ENCODE data around the gene ANXA9. TPM values are rescaled to one million over a fixed set of nuclear protein-coding genes. Genes with fewer than 3 reads are reported as not detected.
A peak's percentile ranks its signal among the peaks of the same experiment; 100 is the strongest.

Gene ANXA9
- polyA plus RNA-seq, 1 donor (not counting 4 experiments of a cell fraction or from before 2014, with no cell fraction given) = 0.76 TPM

DNA sequence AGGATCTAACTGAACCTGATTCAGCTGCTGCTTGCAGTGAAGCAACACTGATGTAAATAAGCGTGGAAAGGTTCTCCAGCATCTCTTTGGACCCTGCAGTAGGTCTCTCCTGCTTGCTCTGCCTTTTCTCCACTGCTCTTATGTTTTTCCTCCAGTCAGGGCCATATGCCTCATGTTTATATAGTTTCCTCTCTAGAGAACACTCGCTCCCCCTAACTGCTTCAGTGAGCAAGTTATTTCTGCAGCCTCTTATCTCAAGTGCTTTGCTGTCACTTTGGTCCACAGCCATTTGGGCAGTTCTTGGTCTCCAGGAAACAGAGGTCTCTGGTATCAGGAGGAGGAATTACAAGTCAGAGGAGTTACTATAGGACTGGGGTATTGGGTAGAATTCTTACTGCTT is 31.4 kb downstream of the ANXA9 start:
- no peaks in the 10 kb centered on the region for H3K27me3 ChIP-seq (ENCODE audit: control insufficient read depth, extremely low read depth, insufficient read depth, low read length)

GRCh38 chr1:151024540-151025146 is 42.6 kb downstream of the ANXA9 start:
- H3K9me3 ChIP-seq (ENCODE audit: control insufficient read depth, low read depth, low read length) = no peaks in the 10 kb centered on the region

More for the DNA sequence above, 31.4 kb downstream of the ANXA9 start:
- Histone ChIP-seq H3K36me3 (ENCODE audit: control insufficient read depth in 2 of 2, extremely low read depth in 1 of 2, insufficient read depth in 2 of 2, low read length in 2 of 2) (peaks cover 0 to 6% of the 10 kb centered on the region in 2 experiments), H3K9me3 (ENCODE audit: control insufficient read depth, low read depth, low read length) (no peaks in the 10 kb centered on the region), H3K79me2 (ENCODE audit: control insufficient read depth, insufficient read depth, low read length) (no peaks in the 10 kb centered on the region), H4K20me1 (ENCODE audit: control insufficient read depth, extremely low read depth, insufficient read depth, low read length) (no peaks in the 10 kb centered on the region), H3K4me1 (ENCODE audit: control insufficient read depth, extremely low read depth, insufficient read depth, low read length) (peaks cover 11% of the 10 kb centered on the region), H3K4me3 (ENCODE audit: control insufficient read depth in 2 of 3, extremely low read depth in 1 of 3, insufficient read depth in 2 of 3, low read depth in 1 of 3, low read length in 3 of 3) (no peak overlapping the region), H2AFZ (ENCODE audit: control insufficient read depth, low read length) (no peak overlapping the region), H3K9me1 (ENCODE audit: control insufficient read depth, extremely low read depth, insufficient read depth, low read length) (peaks cover 2% of the 10 kb centered on the region), H3K27ac (ENCODE audit: control insufficient read depth, insufficient read depth, low read length) (no peak overlapping the region), H3K4me2 (ENCODE audit: control insufficient read depth, extremely low read depth, insufficient read depth, low read depth, low read length) (no peak overlapping the region), H3K9ac (ENCODE audit: control insufficient read depth, extremely low read depth, insufficient read depth, low read length) (no peak overlapping the region)
- no peak for DNase-seq (ENCODE audit: low read depth, low spot score)
- dilution Hi-C loops (cut with MboI; ENCODE audit: extremely low pct_ligation_motif_present, low sequenced_read_pairs) = no loop called here
- TF ChIP-seq, protein P1, sequence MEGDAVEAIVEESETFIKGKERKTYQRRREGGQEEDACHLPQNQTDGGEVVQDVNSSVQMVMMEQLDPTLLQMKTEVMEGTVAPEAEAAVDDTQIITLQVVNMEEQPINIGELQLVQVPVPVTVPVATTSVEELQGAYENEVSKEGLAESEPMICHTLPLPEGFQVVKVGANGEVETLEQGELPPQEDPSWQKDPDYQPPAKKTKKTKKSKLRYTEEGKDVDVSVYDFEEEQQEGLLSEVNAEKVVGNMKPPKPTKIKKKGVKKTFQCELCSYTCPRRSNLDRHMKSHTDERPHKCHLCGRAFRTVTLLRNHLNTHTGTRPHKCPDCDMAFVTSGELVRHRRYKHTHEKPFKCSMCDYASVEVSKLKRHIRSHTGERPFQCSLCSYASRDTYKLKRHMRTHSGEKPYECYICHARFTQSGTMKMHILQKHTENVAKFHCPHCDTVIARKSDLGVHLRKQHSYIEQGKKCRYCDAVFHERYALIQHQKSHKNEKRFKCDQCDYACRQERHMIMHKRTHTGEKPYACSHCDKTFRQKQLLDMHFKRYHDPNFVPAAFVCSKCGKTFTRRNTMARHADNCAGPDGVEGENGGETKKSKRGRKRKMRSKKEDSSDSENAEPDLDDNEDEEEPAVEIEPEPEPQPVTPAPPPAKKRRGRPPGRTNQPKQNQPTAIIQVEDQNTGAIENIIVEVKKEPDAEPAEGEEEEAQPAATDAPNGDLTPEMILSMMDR (optimal IDR thresholded peaks at IDR 0.05 in 1 of 3, IDR thresholded peaks at IDR 0.05 in 1 of 3, conservative IDR thresholded peaks at IDR 0.05 in 1 of 3; ENCODE audit: extremely low read depth in 1 of 3, insufficient read depth in 2 of 3, low read length in 3 of 3) = no peak
- no peak for TF ChIP-seq EZH2 (IDR thresholded peaks at IDR 0.05; ENCODE audit: low read length)
- FAIRE-seq = no peak

More at GRCh38 chr1:151024540-151025146, 42.6 kb downstream of the ANXA9 start:
- DNase-seq (ENCODE audit: low read depth, low spot score) (no peak), FAIRE-seq (peak; percentile 13)
- Histone ChIP-seq H3K9ac (ENCODE audit: control insufficient read depth, extremely low read depth, insufficient read depth, low read length) (no peak overlapping the region), H3K9me1 (ENCODE audit: control insufficient read depth, extremely low read depth, insufficient read depth, low read length) (no peaks in the 10 kb centered on the region), H2AFZ (ENCODE audit: control insufficient read depth, low read length) (no peak overlapping the region), H3K4me3 (ENCODE audit: control insufficient read depth in 2 of 3, extremely low read depth in 1 of 3, insufficient read depth in 2 of 3, low read depth in 1 of 3, low read length in 3 of 3) (no peak overlapping the region), H3K4me1 (ENCODE audit: control insufficient read depth, extremely low read depth, insufficient read depth, low read length) (no peaks in the 10 kb centered on the region), H3K36me3 (ENCODE audit: control insufficient read depth in 2 of 2, extremely low read depth in 1 of 2, insufficient read depth in 2 of 2, low read length in 2 of 2) (peaks cover 4 to 15% of the 10 kb centered on the region in 2 experiments), H3K27me3 (ENCODE audit: control insufficient read depth, extremely low read depth, insufficient read depth, low read length) (no peaks in the 10 kb centered on the region), H3K27ac (ENCODE audit: control insufficient read depth, insufficient read depth, low read length) (no peak overlapping the region), H4K20me1 (ENCODE audit: control insufficient read depth, extremely low read depth, insufficient read depth, low read length) (no peaks in the 10 kb centered on the region), H3K4me2 (ENCODE audit: control insufficient read depth, extremely low read depth, insufficient read depth, low read depth, low read length) (no peak overlapping the region), H3K79me2 (ENCODE audit: control insufficient read depth, insufficient read depth, low read length) (no peaks in the 10 kb centered on the region)
- TF ChIP-seq EZH2 (IDR thresholded peaks at IDR 0.05; ENCODE audit: low read length) = no peak
- TF ChIP-seq, protein P1 (optimal IDR thresholded peaks at IDR 0.05 in 1 of 3, IDR thresholded peaks at IDR 0.05 in 1 of 3, conservative IDR thresholded peaks at IDR 0.05 in 1 of 3; ENCODE audit: extremely low read depth in 1 of 3, insufficient read depth in 2 of 3, low read length in 3 of 3) = peak; percentile 81 to 91 (median 86)
- dilution Hi-C loops (cut with MboI; ENCODE audit: extremely low pct_ligation_motif_present, low sequenced_read_pairs) = no loop called here

Data from keratinocyte (primary cell).